Stimulated activated naive CD8-positive, alpha-beta T cell treated with anti-CD3 and anti-CD28 coated beads, Interleukin-15, Interleukin-2, amounts not matched to agents 100 U/mL and 50 U/mL, for 24 hours (primary cell): ENCODE measurements around the gene FAM89B.
"Not testable (repeated sequence)": the region's sequence is repeated elsewhere in the genome, so short reads cannot be mapped to it uniquely, and the experiment has no call there.

ENCODE experiments used
- ATAC-seq: fragments of 150-1000 bp; cut with Tn5 transposase; one replicate; pipeline ENCODE4 v1.10.0; 2021
- DNase-seq: peaks from one replicate; pipeline ENCODE4 v3.0.0; 2021

Gene FAM89B

DNA sequence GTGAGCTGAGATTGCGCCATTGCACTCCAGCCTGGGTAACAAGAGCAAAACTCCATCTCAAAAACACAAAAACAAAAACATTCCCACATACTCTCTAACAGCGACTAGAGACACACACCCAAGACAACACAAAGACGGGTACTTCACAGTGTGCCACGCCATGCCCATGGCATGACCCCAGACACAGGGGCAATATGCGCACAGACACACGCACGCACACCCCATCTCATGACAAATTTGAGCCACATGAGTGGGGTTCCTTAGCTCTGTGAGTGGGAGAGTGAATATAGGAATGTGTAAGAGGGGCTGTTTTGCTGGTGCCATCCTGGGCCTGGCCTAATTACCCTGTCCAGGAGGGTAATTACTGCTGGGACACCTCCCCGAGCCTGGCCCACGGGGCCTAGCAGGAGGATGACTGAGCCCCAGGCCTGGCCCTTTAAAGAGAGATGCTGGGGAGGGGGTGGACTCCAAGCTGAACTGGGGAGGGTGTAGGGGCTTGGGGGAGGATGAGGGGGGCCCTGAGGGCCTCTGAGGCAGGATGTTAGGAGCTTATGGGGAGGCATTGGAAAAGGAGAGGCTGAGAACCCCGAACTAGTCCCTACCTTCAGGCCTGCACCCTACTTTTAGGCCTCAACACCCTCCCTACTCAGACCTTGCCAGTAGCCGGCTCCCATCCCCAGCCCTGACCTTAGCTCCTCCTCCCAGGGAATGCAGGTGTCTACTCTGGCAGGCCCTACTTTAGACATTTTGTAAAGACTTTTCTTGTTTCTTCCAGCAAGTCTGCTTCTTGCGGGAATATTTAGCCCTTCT lies 15.7 kb upstream of the FAM89B start:
- no peak for DNase-seq
- ATAC-seq, result no peak

- DNase-seq (no peak), ATAC-seq (no peak)
These were observed 14.9 kb upstream of the FAM89B start for GRCh38 chr11:65557280-65558001.

DNA sequence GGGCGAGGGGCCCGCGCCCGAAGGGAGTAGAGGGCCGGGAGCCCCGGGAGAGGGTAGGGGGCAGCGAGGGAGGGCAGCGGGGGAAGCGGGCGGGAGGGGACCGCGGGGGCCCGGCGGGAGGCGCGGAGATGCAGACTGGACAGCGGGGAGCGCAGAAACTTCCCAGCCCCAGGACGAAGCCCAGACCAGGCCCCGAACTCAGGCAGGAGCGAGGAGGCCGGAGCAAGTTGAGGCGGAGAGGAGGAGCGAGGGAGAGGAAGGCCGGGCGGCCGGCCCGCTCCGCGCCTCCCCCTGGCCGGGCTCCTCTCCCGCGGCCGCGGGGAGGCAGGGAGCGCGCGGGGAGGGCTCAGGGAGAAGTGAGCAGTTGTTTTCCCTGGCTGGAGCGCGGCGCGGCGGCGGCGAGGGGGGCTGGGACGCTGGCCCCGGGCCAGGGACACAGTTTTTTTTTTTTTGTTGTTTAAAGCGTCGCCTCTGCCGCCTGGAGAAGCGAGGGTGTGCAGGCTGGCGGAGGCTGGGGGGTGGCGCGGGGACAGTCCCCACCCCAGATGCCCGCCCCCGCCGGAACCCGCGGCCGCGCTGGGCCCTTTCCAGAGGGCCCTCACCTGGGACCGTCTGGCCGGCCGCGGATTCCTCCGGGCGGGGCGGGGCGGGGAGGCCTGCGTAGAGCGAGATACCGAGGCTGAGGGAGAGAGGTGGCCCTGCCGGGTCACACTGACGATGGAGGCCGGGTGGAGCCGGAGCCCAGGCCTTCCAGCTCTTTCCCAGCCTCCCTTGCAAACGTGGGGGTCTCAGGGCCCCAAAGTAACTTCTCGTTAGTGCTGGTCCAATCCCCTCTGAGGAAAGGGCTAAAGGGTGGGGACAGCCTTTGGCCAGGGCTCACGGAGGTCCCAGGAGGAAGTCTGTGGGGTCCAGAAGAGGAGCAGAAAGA lies 14.1 kb upstream of the FAM89B start, which contains the start of gene LTBP3:
Gene LTBP3 (minus strand): TSS at position 358 of the 928 bp plus-strand sequence. CDS start 400 bp downstream, outside the sequence.
- DNase-seq, result peak; percentile 65
- ATAC-seq, result peak; percentile 30

DNA sequence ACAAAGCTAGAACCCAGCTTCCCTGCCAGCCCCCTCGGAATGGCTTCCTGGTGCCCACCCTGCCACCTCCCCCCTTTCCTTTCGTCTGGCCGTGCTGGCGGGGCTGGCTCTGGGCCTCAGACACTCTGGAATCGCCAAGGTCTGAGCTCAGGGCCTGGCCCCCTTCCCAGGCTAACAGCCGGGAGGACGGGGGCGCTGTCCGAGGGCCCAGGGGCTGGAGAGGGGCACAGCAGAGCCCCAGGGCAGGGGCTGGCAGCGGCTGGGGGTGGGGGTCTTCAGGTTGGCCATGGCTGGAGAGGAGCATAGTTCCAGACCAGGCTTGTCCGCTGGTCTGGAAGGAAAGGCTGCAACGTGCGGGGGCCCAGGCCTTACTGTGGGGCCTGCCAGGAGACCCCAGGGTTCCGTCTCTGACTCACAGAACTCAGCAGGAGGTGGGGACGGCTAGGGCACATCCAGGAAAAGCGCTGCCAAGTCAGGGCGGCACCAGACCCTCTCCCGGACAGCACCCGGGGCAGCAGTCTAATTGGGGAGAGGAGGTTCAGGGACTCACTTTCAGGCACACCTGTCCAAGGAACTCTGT lies 13.3 kb upstream of the FAM89B start:
- DNase-seq, result no peak
- ATAC-seq, result no peak

GRCh38 chr11:65559535-65559934 lies 12.8 kb upstream of the FAM89B start:
- ATAC-seq (peak; percentile 77), DNase-seq (no peak)

DNA sequence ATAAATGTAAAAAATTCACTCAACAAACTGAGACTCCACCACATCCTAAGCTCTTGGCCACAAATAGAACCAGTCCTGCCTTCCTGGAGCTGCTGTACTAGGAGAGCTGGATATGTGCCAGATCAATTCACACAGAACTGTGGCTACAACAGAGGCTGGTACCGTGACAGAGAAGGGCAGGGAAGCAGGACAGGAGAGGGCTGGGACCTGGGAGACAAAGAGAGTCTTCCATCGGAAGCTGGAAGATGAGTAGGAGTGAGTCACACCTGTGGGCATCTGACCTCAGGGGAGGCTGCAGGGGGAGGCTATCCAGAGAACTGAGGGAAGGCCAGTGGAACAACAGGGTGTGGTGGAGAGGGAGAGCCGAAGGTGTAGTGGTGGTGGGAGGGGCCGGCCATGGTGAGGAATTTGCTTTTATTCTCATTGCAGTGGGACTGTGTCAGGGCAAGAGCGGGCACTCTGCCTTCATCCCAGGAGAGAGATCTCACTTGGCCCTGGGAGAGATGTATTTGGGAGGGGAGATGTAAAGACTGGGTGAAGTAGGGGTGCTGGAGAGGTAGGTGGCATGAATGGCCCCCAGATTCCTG lies 12.3 kb upstream of the FAM89B start:
- DNase-seq (no peak), ATAC-seq (peak; percentile 5)

DNA sequence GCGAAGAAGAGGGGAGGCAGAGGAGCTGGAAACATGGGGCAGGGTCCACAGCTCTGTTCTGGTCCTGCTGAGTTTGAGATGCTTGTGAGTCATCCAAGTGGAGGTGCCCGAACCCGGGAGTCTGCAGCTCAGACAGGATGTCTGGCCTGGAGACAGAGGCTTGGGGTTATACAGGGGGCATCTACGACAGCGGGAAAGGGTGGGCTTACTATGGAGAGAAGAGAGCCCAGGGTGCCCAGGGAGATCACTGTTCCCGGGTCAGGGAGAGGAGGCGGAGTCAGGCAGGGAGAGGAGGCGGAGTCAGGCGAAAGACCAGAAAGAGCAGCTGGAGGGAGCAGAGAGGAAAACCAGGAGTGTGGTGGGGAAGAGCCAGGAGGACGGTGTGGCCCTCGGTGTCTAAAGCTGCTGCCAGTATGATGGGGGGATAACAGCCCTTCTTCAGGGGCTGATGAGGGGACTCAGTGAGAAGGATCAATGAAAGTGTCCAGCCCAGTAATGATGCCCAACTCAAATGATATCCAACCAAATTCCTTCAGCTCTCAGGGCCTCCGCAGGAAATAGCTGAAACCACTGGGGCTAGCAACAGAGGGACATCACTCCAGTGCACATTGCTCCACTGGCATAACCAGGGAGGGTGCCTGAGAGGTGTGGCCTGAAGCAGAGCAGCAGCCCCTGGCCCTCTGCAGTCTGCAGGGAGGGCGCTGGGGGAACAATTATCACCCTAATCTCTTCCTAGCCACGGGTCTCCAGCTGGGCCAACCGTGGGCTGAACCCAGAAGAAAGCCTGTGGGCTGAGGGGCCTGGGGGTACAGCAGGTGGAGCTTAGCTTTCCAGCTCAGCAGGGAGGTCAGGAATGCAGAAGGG lies 11.6 kb upstream of the FAM89B start:
- DNase-seq (no peak), ATAC-seq (no peak)

GRCh38 chr11:65562020-65562419 lies 10.3 kb upstream of the FAM89B start:
- DNase-seq (no peak), ATAC-seq (no peak)

DNA sequence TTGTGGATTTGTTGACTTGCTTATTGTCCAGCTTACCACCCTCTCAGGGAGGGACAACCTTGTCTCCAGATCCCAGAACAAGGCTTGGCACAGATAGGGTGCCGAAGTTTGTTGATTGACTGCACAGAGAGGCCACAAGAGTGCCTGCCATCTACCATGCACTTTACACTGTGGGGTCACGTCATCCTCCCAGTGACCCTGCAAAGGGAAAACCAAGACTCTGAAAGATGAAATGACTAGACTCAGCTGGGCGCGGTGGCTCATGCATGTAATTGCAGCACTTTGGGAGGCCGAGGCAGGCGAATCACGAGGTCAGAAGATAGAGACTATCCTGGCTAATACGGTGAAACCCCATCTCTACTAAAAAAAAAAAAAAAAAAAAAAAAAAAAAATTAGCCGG lies 9.6 kb upstream of the FAM89B start:
- ATAC-seq (no peak), DNase-seq (peak; percentile 26)

- DNase-seq, result no peak
These were observed 8.7 kb upstream of the FAM89B start for GRCh38 chr11:65563601-65564000.

DNA sequence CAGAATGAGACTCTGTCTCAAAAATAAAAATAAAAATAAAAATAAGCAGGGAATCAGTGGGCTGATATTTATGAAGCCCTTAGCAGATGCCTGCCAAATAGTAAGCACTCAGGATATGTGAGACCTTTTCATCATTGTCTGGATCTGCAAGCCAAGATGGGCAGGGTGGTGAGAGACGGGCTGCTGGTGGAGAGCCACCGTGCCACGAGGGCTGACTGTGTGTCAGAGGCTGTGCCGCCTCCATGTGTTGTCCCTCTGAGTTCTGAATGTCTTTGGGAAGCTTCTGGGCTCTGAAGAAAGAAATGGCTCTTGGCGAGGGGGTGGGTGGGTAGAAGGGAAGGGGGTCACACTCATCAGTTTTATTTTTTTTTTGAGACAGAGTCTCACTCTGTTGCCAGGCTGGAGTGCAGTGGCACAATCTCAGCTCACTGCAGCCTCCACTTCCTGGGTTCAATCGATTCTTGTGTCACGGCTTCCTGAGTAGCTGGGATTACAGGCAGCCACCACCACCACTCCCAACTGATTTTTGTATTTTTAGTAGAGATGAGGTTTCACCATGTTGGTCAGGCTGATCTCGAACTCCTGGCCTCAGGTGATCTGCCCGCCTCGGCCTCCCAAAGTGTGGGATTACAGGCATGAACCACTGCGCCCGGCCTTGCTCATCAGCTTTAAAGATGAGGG lies 7.3 kb upstream of the FAM89B start:
- not testable (repeated sequence) for DNase-seq, ATAC-seq

More at GRCh38 chr11:65563601-65564000, 8.7 kb upstream of the FAM89B start:
- no peak for ATAC-seq

- ATAC-seq, result peak; percentile 5
- no peak for DNase-seq
These were observed 6.5 kb upstream of the FAM89B start for GRCh38 chr11:65565624-65566453.

- DNase-seq (no peak), ATAC-seq (peak; percentile 8)
These were observed 3.0 kb upstream of the FAM89B start for GRCh38 chr11:65569164-65569972.

DNA sequence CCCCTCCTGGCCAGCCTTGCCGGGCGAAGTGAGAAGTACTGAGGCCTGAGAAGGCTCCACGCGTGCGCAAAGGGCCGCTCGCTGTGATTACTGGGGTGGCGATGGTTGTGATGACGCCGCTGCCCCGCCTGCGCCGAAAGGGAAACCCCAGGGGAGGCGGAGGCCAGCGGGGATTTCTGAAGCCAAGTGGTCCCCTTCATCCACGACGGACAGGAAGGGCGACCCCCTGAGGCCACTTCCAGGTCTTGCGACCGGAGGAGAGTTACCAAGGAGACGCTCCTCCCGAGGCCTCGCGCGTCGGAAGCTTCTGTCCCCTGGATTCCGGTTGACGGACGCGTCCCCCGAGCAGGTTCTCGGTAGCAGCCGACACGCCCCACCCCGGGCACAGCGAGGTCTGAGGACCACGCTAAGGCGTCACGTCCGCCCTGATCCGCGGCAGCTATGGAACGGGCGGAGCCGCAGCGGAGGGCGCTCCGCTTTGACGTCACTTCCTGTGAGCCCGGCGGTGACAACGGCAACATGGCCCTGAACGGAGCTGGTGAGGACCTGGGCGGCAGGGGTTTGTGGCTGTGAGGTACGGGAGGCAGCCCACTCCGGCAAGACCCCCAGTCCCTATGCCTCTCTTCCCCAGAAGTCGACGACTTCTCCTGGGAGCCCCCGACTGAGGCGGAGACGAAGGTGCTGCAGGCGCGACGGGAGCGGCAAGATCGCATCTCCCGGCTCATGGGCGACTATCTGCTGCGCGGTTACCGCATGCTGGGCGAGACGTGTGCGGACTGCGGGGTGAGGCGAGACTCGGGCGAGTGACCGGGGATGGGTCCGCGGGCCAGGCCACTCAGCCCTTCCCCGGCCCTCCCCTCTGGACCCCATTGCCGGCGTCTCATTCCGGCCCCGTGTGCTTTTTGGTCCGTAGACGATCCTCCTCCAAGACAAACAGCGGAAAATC lies 2.1 kb upstream of the FAM89B start, which contains the start of gene ZNRD2:
Gene ZNRD2 (plus strand): TSS at position 505 of the 946 bp plus-strand sequence. CDS start 15 bp downstream, at position 520.
- DNase-seq, result peak; percentile 99
- ATAC-seq, result peak; percentile 84

DNA sequence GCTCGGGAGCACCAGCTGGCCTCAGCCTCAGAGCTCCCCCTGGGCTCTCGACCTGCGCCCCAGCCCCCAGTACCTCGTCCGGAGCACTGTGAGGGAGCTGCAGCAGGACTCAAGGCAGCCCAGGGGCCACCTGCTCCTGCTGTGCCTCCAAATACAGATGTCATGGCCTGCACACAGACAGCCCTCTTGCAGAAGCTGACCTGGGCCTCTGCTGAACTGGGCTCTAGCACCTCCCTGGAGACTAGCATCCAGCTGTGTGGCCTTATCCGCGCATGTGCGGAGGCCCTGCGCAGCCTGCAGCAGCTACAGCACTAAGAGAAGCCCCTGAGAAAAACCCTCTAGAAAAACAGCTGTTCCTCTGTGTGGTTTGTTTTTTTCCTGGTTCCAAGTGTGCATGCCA lies 918 bp upstream of the FAM89B start:
- DNase-seq (no peak), ATAC-seq (no peak)

DNA sequence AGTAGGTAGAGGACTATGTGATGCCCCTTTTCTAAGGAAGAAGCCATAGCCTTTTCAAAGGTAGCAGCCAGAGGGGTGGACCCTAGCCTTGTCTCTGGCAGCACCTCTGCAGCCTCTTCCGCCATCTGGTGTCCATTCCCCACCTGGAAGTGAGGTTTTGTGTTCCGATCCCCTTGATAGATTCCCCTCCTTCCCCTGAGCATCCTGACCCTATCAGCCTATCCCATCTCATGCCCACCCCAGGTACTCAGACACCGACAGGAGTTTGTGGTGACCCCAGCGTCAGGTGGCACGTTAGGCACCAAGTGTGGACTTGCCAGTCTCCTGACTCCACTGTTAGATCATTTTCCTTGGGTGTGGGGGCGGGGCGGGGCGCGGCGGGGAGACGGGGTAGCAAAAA lies 398 bp upstream of the FAM89B start:
- ATAC-seq, result no peak
- DNase-seq, result no peak
